Body of pancreas (tissue), 4 donors: ENCODE results near the gene OR2T4.

ENCODE experiments used
- CTCF ChIP-seq, 7 experiments: fragments of 450-650 bp in 4 of 7; fragments of 200-600 bp in 3 of 7; sonication (generic) in 3 of 7; IDR thresholded peaks; one replicate each; pipeline ENCODE4 v1.5.1; 2016 to 2019; ENCODE audit warnings: antibody characterized with exemption in 7 of 7
- POLR2A ChIP-seq, 3 donors: fragments of 450-650 bp; IDR thresholded peaks; one replicate each; pipeline ENCODE4 v1.6.1; 2016; ENCODE audit warnings: antibody characterized with exemption in 3 of 3, mild to moderate bottlenecking in 2 of 3

DNA sequence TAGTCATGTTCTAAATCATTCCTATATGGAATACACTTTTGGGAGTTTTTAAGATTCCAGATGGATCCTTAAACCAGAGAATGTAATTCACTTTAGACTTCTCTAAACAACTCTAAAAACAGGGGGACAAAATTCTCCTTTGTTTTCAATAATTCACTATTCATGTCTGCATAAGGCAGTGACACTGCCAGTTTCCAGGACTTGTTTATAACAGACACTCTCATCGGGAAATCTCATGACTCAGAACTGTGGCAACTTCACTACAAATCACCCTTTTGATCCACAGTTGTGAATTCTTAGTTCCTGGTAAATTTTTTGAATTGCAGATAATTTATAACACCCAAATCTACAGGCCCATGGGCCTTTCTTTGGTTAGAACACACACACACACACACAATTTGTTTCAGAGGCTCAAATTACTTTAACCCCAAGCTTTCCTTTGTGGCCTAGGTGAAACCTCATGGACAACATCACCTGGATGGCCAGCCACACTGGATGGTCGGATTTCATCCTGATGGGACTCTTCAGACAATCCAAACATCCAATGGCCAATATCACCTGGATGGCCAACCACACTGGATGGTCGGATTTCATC lies at the start of gene OR2T4:
- TF ChIP-seq CTCF (IDR thresholded peaks at IDR 0.05) (no peak), POLR2A (IDR thresholded peaks at IDR 0.05) (no peak)
